Measurements from ENCODE around the gene WNK4.

Gene WNK4

GRCh38 chr17:42773290-42774035 lies 6.9 kb upstream of the WNK4 start, which contains the start of gene VPS25:
VPS25 (plus strand) TSS chr17:42773449; CDS start chr17:42773476, 27 bp downstream.
- peak; percentile 43 for DNase-seq

- no peak for DNase-seq
Measured at GRCh38 chr17:42774066-42774745, 6.2 kb upstream of the WNK4 start.

GRCh38 chr17:42775534-42776098 lies 4.8 kb upstream of the WNK4 start:
- DNase-seq: no peak

- no peak for DNase-seq
Measured at GRCh38 chr17:42778570-42778969, 1.8 kb upstream of the WNK4 start.

- DNase-seq: no peak
Measured at GRCh38 chr17:42779304-42779935, 990 bp upstream of the WNK4 start.

GRCh38 chr17:42780851-42781638 lies 635 bp downstream of the WNK4 start:
- DNase-seq: no peak

GRCh38 chr17:42781639-42782165 lies 1.3 kb downstream of the WNK4 start:
- no peak for DNase-seq

- no peak for DNase-seq
Measured at GRCh38 chr17:42782166-42783061, 2.0 kb downstream of the WNK4 start.

GRCh38 chr17:42783062-42783790 lies 2.8 kb downstream of the WNK4 start:
- no peak for DNase-seq

GRCh38 chr17:42783791-42784138 lies 3.4 kb downstream of the WNK4 start:
- DNase-seq: no peak

- no peak for DNase-seq
Measured at GRCh38 chr17:42784409-42784808, 4.0 kb downstream of the WNK4 start.

GRCh38 chr17:42784811-42785592 lies 4.6 kb downstream of the WNK4 start:
- DNase-seq: no peak

GRCh38 chr17:42787266-42787665 lies 6.9 kb downstream of the WNK4 start:
- no peak for DNase-seq

- no peak for DNase-seq
Measured at GRCh38 chr17:42791948-42792347, 11.5 kb downstream of the WNK4 start.

GRCh38 chr17:42792545-42792944 lies 12.1 kb downstream of the WNK4 start:
- no peak for DNase-seq

GRCh38 chr17:42795061-42795460 lies 14.7 kb downstream of the WNK4 start:
- DNase-seq: no peak

- DNase-seq: no peak
Measured at GRCh38 chr17:42795465-42795864, 15.1 kb downstream of the WNK4 start.

GRCh38 chr17:42796066-42796758 lies 15.8 kb downstream of the WNK4 start:
- no peak for DNase-seq

Measured in KG1 (cell line).